ENCODE results near the gene SLC26A1. TPM values are rescaled to one million over a fixed set of nuclear protein-coding genes. Genes with fewer than 3 reads are reported as not detected.
A peak's percentile ranks its signal among the peaks of the same experiment; 100 is the strongest.

Gene SLC26A1
- total and polyA plus RNA-seq, 2 of the 13 experiments (the other 11 are each of a cell fraction or from before 2014, with no cell fraction given), result 5.4 to 22.9 TPM

DNA sequence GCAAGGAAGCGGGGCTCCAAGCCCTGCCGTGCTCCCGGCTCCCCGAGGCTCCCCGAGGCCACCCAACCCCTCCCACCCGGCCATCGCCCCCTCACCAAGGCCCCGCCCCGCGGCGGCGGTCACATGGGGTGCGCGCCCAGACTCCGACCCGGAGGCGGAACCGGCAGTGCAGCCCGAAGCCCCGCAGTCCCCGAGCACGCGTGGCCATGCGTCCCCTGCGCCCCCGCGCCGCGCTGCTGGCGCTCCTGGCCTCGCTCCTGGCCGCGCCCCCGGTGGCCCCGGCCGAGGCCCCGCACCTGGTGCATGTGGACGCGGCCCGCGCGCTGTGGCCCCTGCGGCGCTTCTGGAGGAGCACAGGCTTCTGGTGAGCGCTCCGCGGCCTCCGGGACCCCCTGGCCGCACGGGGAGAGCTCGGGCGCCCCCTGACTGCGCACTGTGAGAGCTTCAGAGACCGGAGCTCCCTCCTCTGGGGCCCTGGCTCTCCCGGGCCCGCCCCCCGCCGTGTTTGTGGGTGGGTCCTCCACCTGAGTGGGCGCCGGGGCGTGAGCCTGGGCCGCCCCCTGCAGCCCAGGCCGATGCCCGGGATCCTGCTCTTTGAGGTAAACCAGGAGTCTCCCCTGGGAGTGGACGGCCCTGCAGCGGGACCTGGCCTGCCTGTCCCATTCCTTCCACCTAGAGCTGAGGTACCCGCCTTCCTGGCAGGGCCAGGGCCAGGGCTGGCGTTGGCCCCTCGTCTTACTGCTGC, 6.2 kb downstream of the SLC26A1 start, which contains the start of gene IDUA (continued):
- TF ChIP-seq, protein P1, sequence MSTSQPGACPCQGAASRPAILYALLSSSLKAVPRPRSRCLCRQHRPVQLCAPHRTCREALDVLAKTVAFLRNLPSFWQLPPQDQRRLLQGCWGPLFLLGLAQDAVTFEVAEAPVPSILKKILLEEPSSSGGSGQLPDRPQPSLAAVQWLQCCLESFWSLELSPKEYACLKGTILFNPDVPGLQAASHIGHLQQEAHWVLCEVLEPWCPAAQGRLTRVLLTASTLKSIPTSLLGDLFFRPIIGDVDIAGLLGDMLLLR (CRISPR knock-in tag; IDR thresholded peaks at IDR 0.05), result peak; percentile 61; the same call in 1 of the 2 replicates
- TF ChIP-seq AKAP8 (CRISPR knock-in tag; IDR thresholded peaks at IDR 0.05) (peak; percentile 98; the same call in 1 of the 2 replicates), ZNF724P (CRISPR knock-in tag; IDR thresholded peaks at IDR 0.05; ENCODE audit: borderline replicate concordance) (peak; percentile 19; the same call in 1 of the 2 replicates), AKNA (CRISPR knock-in tag; IDR thresholded peaks at IDR 0.05; ENCODE audit: borderline replicate concordance) (0 out of 2 replicates have a peak, but pooled peaks have one; percentile 23), ZNF382 (CRISPR knock-in tag; IDR thresholded peaks at IDR 0.05; ENCODE audit: borderline replicate concordance) (no peak), ZNF383 (CRISPR knock-in tag; IDR thresholded peaks at IDR 0.05; ENCODE audit: borderline replicate concordance) (peak; percentile 47; the same call in 1 of the 2 replicates), ZNF124 (CRISPR knock-in tag; IDR thresholded peaks at IDR 0.05) (no peak), ZSCAN25 (CRISPR knock-in tag; IDR thresholded peaks at IDR 0.05) (0 out of 2 replicates have a peak, but pooled peaks have one; percentile 45), YEATS4 (CRISPR knock-in tag; IDR thresholded peaks at IDR 0.05; ENCODE audit: borderline replicate concordance) (peak; percentile 59; the same call in 1 of the 2 replicates), DNMT1 (CRISPR knock-in tag; IDR thresholded peaks at IDR 0.05) (peak; percentile 90; the same call in 1 of the 2 replicates), ZFP90 (CRISPR knock-in tag; IDR thresholded peaks at IDR 0.05; ENCODE audit: borderline replicate concordance) (peak; percentile 69; the same call in 1 of the 2 replicates), NR2F6 (IDR thresholded peaks at IDR 0.05) (no peak), NR2F6 (CRISPR knock-in tag; IDR thresholded peaks at IDR 0.05) (no peak), SPEN (CRISPR knock-in tag; IDR thresholded peaks at IDR 0.05; ENCODE audit: low read depth) (peak; percentile 40), CCDC6 (CRISPR knock-in tag; IDR thresholded peaks at IDR 0.05) (no peak), ARNT (IDR thresholded peaks at IDR 0.05) (no peak), ZNF513 (CRISPR knock-in tag; conservative IDR thresholded peaks at IDR 0.05) (no peak), PBX3 (CRISPR knock-in tag; IDR thresholded peaks at IDR 0.05; ENCODE audit: borderline replicate concordance) (0 out of 2 replicates have a peak, but pooled peaks have one; percentile 51)
- TF ChIP-seq, protein P2, sequence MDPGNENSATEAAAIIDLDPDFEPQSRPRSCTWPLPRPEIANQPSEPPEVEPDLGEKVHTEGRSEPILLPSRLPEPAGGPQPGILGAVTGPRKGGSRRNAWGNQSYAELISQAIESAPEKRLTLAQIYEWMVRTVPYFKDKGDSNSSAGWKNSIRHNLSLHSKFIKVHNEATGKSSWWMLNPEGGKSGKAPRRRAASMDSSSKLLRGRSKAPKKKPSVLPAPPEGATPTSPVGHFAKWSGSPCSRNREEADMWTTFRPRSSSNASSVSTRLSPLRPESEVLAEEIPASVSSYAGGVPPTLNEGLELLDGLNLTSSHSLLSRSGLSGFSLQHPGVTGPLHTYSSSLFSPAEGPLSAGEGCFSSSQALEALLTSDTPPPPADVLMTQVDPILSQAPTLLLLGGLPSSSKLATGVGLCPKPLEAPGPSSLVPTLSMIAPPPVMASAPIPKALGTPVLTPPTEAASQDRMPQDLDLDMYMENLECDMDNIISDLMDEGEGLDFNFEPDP (CRISPR knock-in tag; conservative IDR thresholded peaks at IDR 0.05), result no peak

Data from HepG2 (cell line).